Caco-2 (cell line): Measurements from ENCODE around the gene AURKA. TPM values are rescaled to one million over a fixed set of nuclear protein-coding genes. Genes with fewer than 3 reads are reported as not detected.
"Not testable (repeated sequence)": the region's sequence is repeated elsewhere in the genome, so short reads cannot be mapped to it uniquely, and the experiment has no call there.

ENCODE experiments used
- BruUV-seq: library from RNA; stranded (reverse); fragments of 400-500 nt; replicated peaks from 2 replicates; lab custom pipeline; 2021; lab: Mats Ljungman, UMichigan
- CTCF ChIA-PET: fragments of 300-600 bp; sonication (Branson Sonifier 250); formaldehyde crosslinking; loops from one replicate; lab custom pipeline; 2022; ENCODE audit warnings: antibody characterized with exemption; lab: Charles Lee
- POLR2A ChIA-PET: fragments of 300-600 bp; sonication (Branson Sonifier 250); formaldehyde crosslinking; loops from one replicate; lab custom pipeline; 2022; ENCODE audit warnings: antibody characterized with exemption; lab: Charles Lee
- DNase-seq, 2 experiments: peaks; one replicate each; pipeline versions ENCODE4 v3.0.0 to v3.0.0-alpha.2; 2020 to 2022
- H3K27me3 ChIP-seq: replicated peaks from 2 replicates; pipeline ENCODE4 v1.6.0; 2011; ENCODE audit warnings: low read length; ENCODE audit not compliant: control insufficient read depth, insufficient read depth
- H3K36me3 ChIP-seq: 2 replicates; pipeline ENCODE4 v1.5.1; 2011; ENCODE audit warnings: low read length; ENCODE audit not compliant: control insufficient read depth, insufficient read depth
- H3K4me1 ChIP-seq: fragments of 250-450 bp; sonication (Bioruptor Pico); 2 replicates; pipeline ENCODE4 v1.5.1; 2020; ENCODE audit warnings: mild to moderate bottlenecking
- H3K4me3 ChIP-seq: 2 replicates; pipeline ENCODE4 v1.5.1; 2011; ENCODE audit warnings: low read depth, mild to moderate bottlenecking, control low read depth, low read length
- H3K9me3 ChIP-seq: fragments of 250-450 bp; sonication (Bioruptor Pico); 2 replicates; pipeline ENCODE4 v1.5.1; 2020; ENCODE audit warnings: mild to moderate bottlenecking, moderate library complexity
- H3K27ac Mint-ChIP-seq: one replicate; pipeline ENCODE4 v1.8.0; 2022; ENCODE audit warnings: mixed read lengths; ENCODE audit not compliant: unreplicated experiment
- H3K27me3 Mint-ChIP-seq: one replicate; pipeline ENCODE4 v1.8.0; 2022; ENCODE audit warnings: mixed read lengths; ENCODE audit not compliant: insufficient read depth, unreplicated experiment
- H3K36me3 Mint-ChIP-seq: one replicate; pipeline ENCODE4 v1.8.0; 2022; ENCODE audit warnings: mild to moderate bottlenecking, mixed read lengths; ENCODE audit not compliant: insufficient read depth, unreplicated experiment
- H3K4me1 Mint-ChIP-seq: one replicate; pipeline ENCODE4 v1.8.0; 2022; ENCODE audit warnings: low read depth, mixed read lengths; ENCODE audit not compliant: unreplicated experiment
- H3K4me3 Mint-ChIP-seq: one replicate; pipeline ENCODE4 v1.8.0; 2022; ENCODE audit warnings: mild to moderate bottlenecking, moderate library complexity, mixed read lengths; ENCODE audit not compliant: unreplicated experiment
- H3K9me3 Mint-ChIP-seq: one replicate; pipeline ENCODE4 v1.8.0; 2022; ENCODE audit warnings: mixed read lengths; ENCODE audit not compliant: unreplicated experiment
- intact Hi-C: fragments of 100-400 bp; cut with micrococcal nuclease; formaldehyde crosslinking; loops from one replicate; pipeline ENCODE4 v1.10.0; 2022; ENCODE audit not compliant: unreplicated experiment
- total RNA-seq: library from RNA; stranded (reverse); gene quantifications from 2 replicates; pipeline ENCODE4 v1.2.3, GENCODE V29; 2022
- TF ChIP-seq, protein P1 (sequence below), 2 experiments: fragments of 200-600 bp in 1 of 2; IDR thresholded peaks; 1 replicate in 1 of 2; 2 replicates in 1 of 2; pipeline versions ENCODE4 v1.5.1 to v1.8.0; 2011 to 2022; ENCODE audit warnings: antibody characterized with exemption in 1 of 2, control low read depth in 1 of 2, inconsistent platforms in 1 of 2, low read depth in 1 of 2, low read length in 1 of 2, mild to moderate bottlenecking in 1 of 2, moderate library complexity in 1 of 2; ENCODE audit not compliant: insufficient read depth in 1 of 2, severe bottlenecking in 1 of 2, unreplicated experiment in 1 of 2

The AURKA gene
- total RNA-seq, 1 experiment from 2014 or later: 233 TPM

DNA sequence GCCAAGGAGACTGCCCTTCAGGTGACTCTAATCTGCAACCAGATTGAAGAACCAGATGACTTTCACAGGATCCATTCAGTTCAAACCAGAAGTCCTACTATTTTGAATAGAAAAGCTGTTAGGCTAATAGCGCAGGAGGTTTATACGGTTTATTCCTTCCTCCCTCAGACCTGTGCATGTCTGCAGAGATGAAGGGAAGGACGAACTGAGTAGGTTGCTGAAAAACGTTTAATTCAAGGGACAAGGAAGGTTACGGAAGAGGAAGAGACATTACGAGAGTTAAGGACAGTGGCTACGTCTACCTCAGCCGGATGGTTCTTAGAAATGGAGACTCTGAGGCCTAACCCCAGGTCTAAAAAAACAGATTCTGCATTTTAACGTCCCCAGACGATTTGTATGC, 978 bp downstream of the AURKA start:
- CTCF ChIA-PET: interaction anchor here (1.1 kb wide), 1 partner anchor 10 kb away, joined by 3 read pairs; no protein-coding TSS in a partner anchor
- no peak overlapping the region for H3K27ac Mint-ChIP-seq
- TSS peak; percentile 85 for BruUV-seq
- intact Hi-C loops: no loop called here
- peaks cover 13% of the 10 kb centered on the region for H3K36me3 Mint-ChIP-seq
- no peaks in the 10 kb centered on the region for H3K27me3 ChIP-seq
- H3K9me3 ChIP-seq: no peaks in the 10 kb centered on the region
- H3K4me3 ChIP-seq: peak overlapping the region; percentile 74
- no peaks in the 10 kb centered on the region for H3K27me3 Mint-ChIP-seq
- no peaks in the 10 kb centered on the region for H3K9me3 Mint-ChIP-seq
- H3K4me1 ChIP-seq: peaks cover 13% of the 10 kb centered on the region
- no peak for DNase-seq
- POLR2A ChIA-PET: interaction anchor here (0.5 to 2.4 kb wide), 8 partner anchors 19 to 238 kb away, joined by 3 to 55 read pairs (median 4); partner anchors contain the start of genes CASS4, FAM210B and TFAP2C
- H3K4me3 Mint-ChIP-seq: no peak overlapping the region
- H3K4me1 Mint-ChIP-seq: peaks cover 22% of the 10 kb centered on the region
- TF ChIP-seq, protein P1, sequence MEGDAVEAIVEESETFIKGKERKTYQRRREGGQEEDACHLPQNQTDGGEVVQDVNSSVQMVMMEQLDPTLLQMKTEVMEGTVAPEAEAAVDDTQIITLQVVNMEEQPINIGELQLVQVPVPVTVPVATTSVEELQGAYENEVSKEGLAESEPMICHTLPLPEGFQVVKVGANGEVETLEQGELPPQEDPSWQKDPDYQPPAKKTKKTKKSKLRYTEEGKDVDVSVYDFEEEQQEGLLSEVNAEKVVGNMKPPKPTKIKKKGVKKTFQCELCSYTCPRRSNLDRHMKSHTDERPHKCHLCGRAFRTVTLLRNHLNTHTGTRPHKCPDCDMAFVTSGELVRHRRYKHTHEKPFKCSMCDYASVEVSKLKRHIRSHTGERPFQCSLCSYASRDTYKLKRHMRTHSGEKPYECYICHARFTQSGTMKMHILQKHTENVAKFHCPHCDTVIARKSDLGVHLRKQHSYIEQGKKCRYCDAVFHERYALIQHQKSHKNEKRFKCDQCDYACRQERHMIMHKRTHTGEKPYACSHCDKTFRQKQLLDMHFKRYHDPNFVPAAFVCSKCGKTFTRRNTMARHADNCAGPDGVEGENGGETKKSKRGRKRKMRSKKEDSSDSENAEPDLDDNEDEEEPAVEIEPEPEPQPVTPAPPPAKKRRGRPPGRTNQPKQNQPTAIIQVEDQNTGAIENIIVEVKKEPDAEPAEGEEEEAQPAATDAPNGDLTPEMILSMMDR (IDR thresholded peaks at IDR 0.05; ENCODE audit: insufficient read depth in 1 of 2, low read depth in 1 of 2, low read length in 1 of 2, severe bottlenecking in 1 of 2, unreplicated experiment in 1 of 2): no peak
- peaks cover 8% of the 10 kb centered on the region for H3K36me3 ChIP-seq

DNA sequence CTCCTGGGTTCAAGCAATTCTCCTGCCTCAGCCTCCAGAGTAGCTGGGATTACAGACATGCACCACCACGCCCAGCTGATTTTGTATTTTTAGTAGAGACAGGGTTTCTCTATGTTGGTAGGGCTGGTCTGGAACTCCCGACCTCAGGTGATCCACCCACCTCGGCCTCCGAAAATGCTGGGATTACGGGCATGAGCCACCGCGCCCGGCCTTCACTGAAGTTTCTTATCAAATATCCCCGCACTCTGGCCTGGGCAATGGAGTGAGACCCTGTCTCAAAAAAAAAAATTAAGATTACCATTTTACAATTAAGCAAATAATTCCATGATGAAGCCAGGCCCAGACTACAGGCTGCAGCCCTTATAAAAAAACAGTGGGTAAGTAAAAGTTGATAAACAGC, 1.6 kb downstream of the AURKA start:
- H3K9me3 ChIP-seq, H3K27ac Mint-ChIP-seq, BruUV-seq, H3K36me3 Mint-ChIP-seq, CTCF ChIA-PET, H3K27me3 ChIP-seq, H3K27me3 Mint-ChIP-seq, H3K36me3 ChIP-seq, H3K9me3 Mint-ChIP-seq, intact Hi-C loops: not testable (repeated sequence)
- POLR2A ChIA-PET: interaction anchor here (0.6 to 0.7 kb wide), 2 partner anchors 49 to 138 kb away, joined by 3 read pairs; no protein-coding TSS in a partner anchor
- DNase-seq: peak in 1 of 2 experiments; percentile 22
- Mint-ChIP-seq H3K4me3 (peak overlapping the region; percentile 6), H3K4me1 (peaks cover 27% of the 10 kb centered on the region)
- H3K4me1 ChIP-seq: peaks cover 13% of the 10 kb centered on the region
- peak overlapping the region; percentile 74 for H3K4me3 ChIP-seq

DNA sequence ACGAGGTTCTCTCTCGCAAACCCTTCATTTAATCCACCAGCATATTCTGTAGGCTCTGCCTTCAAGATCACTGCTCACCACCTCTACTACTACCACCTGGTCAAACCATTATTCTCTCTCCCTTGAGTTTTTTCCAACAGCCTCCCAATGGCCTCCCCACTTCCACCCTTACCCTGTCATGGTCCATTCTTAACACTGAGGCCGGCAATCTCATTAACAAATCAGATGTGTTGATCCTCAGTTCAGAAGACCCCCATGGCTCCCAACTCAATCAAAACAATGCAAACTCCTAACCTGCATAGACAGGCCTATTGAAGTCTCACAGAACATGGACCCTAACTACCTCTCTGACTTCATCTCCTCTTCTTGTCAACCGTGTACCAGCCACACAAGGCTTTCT, 2.2 kb downstream of the AURKA start:
- H3K27ac Mint-ChIP-seq: peak overlapping the region; percentile 1
- TF ChIP-seq, protein P1 (IDR thresholded peaks at IDR 0.05; ENCODE audit: insufficient read depth in 1 of 2, low read depth in 1 of 2, low read length in 1 of 2, severe bottlenecking in 1 of 2, unreplicated experiment in 1 of 2): no peak
- no peaks in the 10 kb centered on the region for H3K9me3 Mint-ChIP-seq
- Histone ChIP-seq H3K4me1 (peaks cover 13% of the 10 kb centered on the region), H3K4me3 (no peak overlapping the region), H3K36me3 (peaks cover 8% of the 10 kb centered on the region), H3K27me3 (no peaks in the 10 kb centered on the region), H3K9me3 (no peaks in the 10 kb centered on the region)
- CTCF ChIA-PET: no interaction called here
- peaks cover 1% of the 10 kb centered on the region for H3K36me3 Mint-ChIP-seq
- peak overlapping the region; percentile 6 for H3K4me3 Mint-ChIP-seq
- peak in 1 of 2 experiments; percentile 10 for DNase-seq
- H3K27me3 Mint-ChIP-seq: no peaks in the 10 kb centered on the region
- POLR2A ChIA-PET: no interaction called here
- peaks cover 27% of the 10 kb centered on the region for H3K4me1 Mint-ChIP-seq
- no TSS peak for BruUV-seq
- intact Hi-C loops: no loop called here
